H9 (cell line): ENCODE data around the gene LINGO3. TPM values are rescaled to one million over a fixed set of nuclear protein-coding genes. Genes with fewer than 3 reads are reported as not detected.

Experiments used
- DNase-seq: peaks from one replicate; pipeline ENCODE4 v3.0.0-alpha.2; 2017
- H2AFZ ChIP-seq: one replicate; pipeline ENCODE4 v1.6.1; 2013; ENCODE audit warnings: mild to moderate bottlenecking, low read length, control low read depth, moderate library complexity
- H2AK5ac ChIP-seq: 2 replicates; pipeline ENCODE4 v1.6.1; 2013; ENCODE audit warnings: low read length, control low read depth, mixed read lengths; ENCODE audit not compliant: insufficient read length
- H2BK120ac ChIP-seq: one replicate; pipeline ENCODE4 v1.6.1; 2013; ENCODE audit warnings: low read depth, mild to moderate bottlenecking, low read length, control low read depth, inconsistent platforms; ENCODE audit not compliant: poor library complexity, severe bottlenecking
- H2BK12ac ChIP-seq: 2 replicates; pipeline ENCODE4 v1.6.1; 2013; ENCODE audit warnings: low read length, control low read depth, mixed read lengths, low read depth; ENCODE audit not compliant: insufficient read length
- H2BK15ac ChIP-seq: 2 replicates; pipeline ENCODE4 v1.6.1; 2013; ENCODE audit warnings: low read depth, low read length, control low read depth
- H2BK20ac ChIP-seq: one replicate; pipeline ENCODE4 v1.6.1; 2013; ENCODE audit warnings: low read depth, mild to moderate bottlenecking, low read length, control low read depth, inconsistent platforms; ENCODE audit not compliant: poor library complexity, severe bottlenecking
- H2BK5ac ChIP-seq: 2 replicates; pipeline ENCODE4 v1.6.1; 2013; ENCODE audit warnings: low read length, control low read depth, mixed read lengths; ENCODE audit not compliant: insufficient read length
- H3K14ac ChIP-seq: 2 replicates; pipeline ENCODE4 v1.6.1; 2013; ENCODE audit warnings: low read length, control low read depth; ENCODE audit not compliant: insufficient read depth
- H3K18ac ChIP-seq: 2 replicates; pipeline ENCODE4 v1.6.1; 2013; ENCODE audit warnings: low read depth, mild to moderate bottlenecking, mixed read lengths, low read length, control low read depth; ENCODE audit not compliant: insufficient read length
- H3K23ac ChIP-seq: 2 replicates; pipeline ENCODE4 v1.6.1; 2013; ENCODE audit warnings: low read length, control low read depth, mixed read lengths, low read depth; ENCODE audit not compliant: insufficient read length
- H3K23me2 ChIP-seq: 2 replicates; pipeline ENCODE4 v1.6.1; 2013; ENCODE audit warnings: low read depth, mild to moderate bottlenecking, mixed read lengths, low read length, control low read depth; ENCODE audit not compliant: insufficient read length, poor library complexity, severe bottlenecking
- H3K27ac ChIP-seq: 2 replicates; pipeline ENCODE4 v1.5.1; 2013; ENCODE audit warnings: low read length, control low read depth, mixed read lengths, low read depth; ENCODE audit not compliant: insufficient read length
- H3K27me3 ChIP-seq: 2 replicates; pipeline ENCODE4 v1.6.1; 2013; ENCODE audit warnings: low read length, control low read depth, inconsistent platforms; ENCODE audit not compliant: insufficient read depth
- H3K4ac ChIP-seq: 2 replicates; pipeline ENCODE4 v1.6.1; 2013; ENCODE audit warnings: low read depth, mild to moderate bottlenecking, control low read depth, inconsistent platforms, low read length, moderate library complexity
- H3K4me1 ChIP-seq: 2 replicates; pipeline ENCODE4 v1.6.1; 2013; ENCODE audit warnings: low read length, control low read depth, inconsistent platforms; ENCODE audit not compliant: insufficient read depth
- H3K4me2 ChIP-seq: 2 replicates; pipeline ENCODE4 v1.6.1; 2013; ENCODE audit warnings: low read length, control low read depth, mixed read lengths; ENCODE audit not compliant: insufficient read length, insufficient read depth
- H3K56ac ChIP-seq: 2 replicates; pipeline ENCODE4 v1.6.1; 2013; ENCODE audit warnings: low read depth, mild to moderate bottlenecking, mixed read lengths, low read length, control low read depth; ENCODE audit not compliant: insufficient read length
- H3K79me1 ChIP-seq: 2 replicates; pipeline ENCODE4 v1.6.1; 2013; ENCODE audit warnings: low read depth, mild to moderate bottlenecking, moderate library complexity, low read length, control low read depth, inconsistent platforms; ENCODE audit not compliant: insufficient read depth, poor library complexity, severe bottlenecking
- H3K79me2 ChIP-seq: 2 replicates; pipeline ENCODE4 v1.6.1; 2013; ENCODE audit warnings: low read length, control low read depth, inconsistent platforms; ENCODE audit not compliant: insufficient read depth
- H3K9ac ChIP-seq: 2 replicates; pipeline ENCODE4 v1.6.1; 2013; ENCODE audit warnings: low read length, control low read depth, mixed read lengths; ENCODE audit not compliant: insufficient read length; ENCODE audit errors: extremely low read depth
- H3K9me3 ChIP-seq: one replicate; pipeline ENCODE4 v1.6.1; 2013; ENCODE audit warnings: low read depth, low read length, inconsistent platforms; ENCODE audit not compliant: control insufficient read depth
- H3T11ph ChIP-seq: one replicate; pipeline ENCODE4 v1.6.1; 2013; ENCODE audit warnings: mild to moderate bottlenecking, low read length, control low read depth, inconsistent platforms
- H4K20me1 ChIP-seq: one replicate; pipeline ENCODE4 v1.6.1; 2013; ENCODE audit not compliant: control insufficient read depth, insufficient read length, insufficient read depth
- H4K5ac ChIP-seq: 2 replicates; pipeline ENCODE4 v1.6.1; 2013; ENCODE audit warnings: low read depth, mild to moderate bottlenecking, mixed read lengths, low read length, control low read depth; ENCODE audit not compliant: insufficient read length
- H4K8ac ChIP-seq: replicated peaks from 2 replicates; pipeline ENCODE4 v1.6.1; 2013; ENCODE audit warnings: low read length, control low read depth, mixed read lengths, low read depth; ENCODE audit not compliant: insufficient read length
- H4K91ac ChIP-seq: 2 replicates; pipeline ENCODE4 v1.6.1; 2013; ENCODE audit warnings: low read depth, mild to moderate bottlenecking, moderate library complexity, mixed read lengths, low read length, control low read depth; ENCODE audit not compliant: insufficient read length
- H3K27ac Mint-ChIP-seq, 3 experiments: 2 replicates in 2 of 3; 3 replicates in 1 of 3; pipeline ENCODE4 v1.8.0; 2020 to 2021; ENCODE audit warnings: mixed read lengths in 3 of 3, mild to moderate bottlenecking in 1 of 3, moderate library complexity in 1 of 3
- H3K27me3 Mint-ChIP-seq: 2 replicates; pipeline ENCODE4 v1.8.0; 2021; ENCODE audit warnings: low read depth, mild to moderate bottlenecking, moderate library complexity, mixed read lengths
- H3K36me3 Mint-ChIP-seq, 3 experiments: 2 replicates in 2 of 3; 3 replicates in 1 of 3; pipeline ENCODE4 v1.8.0; 2020 to 2021; ENCODE audit warnings: low read depth in 3 of 3, mixed read lengths in 3 of 3; ENCODE audit not compliant: insufficient read depth in 1 of 3
- H3K4me1 Mint-ChIP-seq, 2 experiments: 2 replicates each; pipeline ENCODE4 v1.8.0; 2020; ENCODE audit warnings: mixed read lengths in 2 of 2
- H3K4me3 Mint-ChIP-seq, 2 experiments: 2 replicates in 1 of 2; 3 replicates in 1 of 2; pipeline ENCODE4 v1.8.0; 2020 to 2021; ENCODE audit warnings: mild to moderate bottlenecking in 2 of 2, mixed read lengths in 2 of 2, moderate library complexity in 1 of 2
- H3K9me3 Mint-ChIP-seq, 2 experiments: 2 replicates in 1 of 2; 3 replicates in 1 of 2; pipeline ENCODE4 v1.8.0; 2020; ENCODE audit warnings: mild to moderate bottlenecking in 2 of 2, mixed read lengths in 2 of 2, moderate library complexity in 1 of 2
- CTCF ChIP-seq: fragments of 200-600 bp; sonication (generic); conservative IDR thresholded peaks from 3 replicates; pipeline ENCODE4 v1.8.0; 2021; ENCODE audit warnings: antibody characterized with exemption, mild to moderate bottlenecking
- WGBS: extraction: QIAGEN DNeasy Blood & Tissue Kit; methylation state at CpG from one replicate; pipeline ENCODE4 v1.1.7; 2013; ENCODE audit warnings: missing lambda C conversion rate, low lambda C conversion rate, mixed read lengths; ENCODE audit not compliant: insufficient read length; ENCODE audit errors: extremely low coverage; 5-methylcytosine and 5-hydroxymethylcytosine counted together
- total RNA-seq: library from RNA; stranded (reverse); gene quantifications from 2 replicates; pipeline ENCODE4 v1.2.1, GENCODE V29; 2021

Gene LINGO3
- total RNA-seq, 1 experiment from 2014 or later: 0.28 TPM

GRCh38 chr19:2341982-2342381 lies 34.0 kb upstream of the LINGO3 start:
- no peaks in the 10 kb centered on the region for H3K79me2 ChIP-seq
- H3K9me3 ChIP-seq: no peaks in the 10 kb centered on the region
- H4K91ac ChIP-seq: no peak overlapping the region
- H3K4me1 ChIP-seq: no peaks in the 10 kb centered on the region
- no peak overlapping the region for H3K23ac ChIP-seq
- Mint-ChIP-seq H3K4me3 (no peak overlapping the region), H3K9me3 (no peaks in the 10 kb centered on the region), H3K36me3 (peaks cover 1 to 14% (median 11%) of the 10 kb centered on the region in 3 experiments; a peak in 5 of 7 replicates), H3K27ac (no peak overlapping the region), H3K27me3 (no peaks in the 10 kb centered on the region), H3K4me1 (peaks cover 3 to 8% of the 10 kb centered on the region in 2 experiments)
- no peak overlapping the region for H3K14ac ChIP-seq
- H3K79me1 ChIP-seq: no peaks in the 10 kb centered on the region
- no peak overlapping the region for H4K8ac ChIP-seq
- no peak overlapping the region for H2BK15ac ChIP-seq
- H2BK12ac ChIP-seq: no peak overlapping the region
- no peak overlapping the region for H3K27ac ChIP-seq
- WGBS: no CpG with 5 or more reads among the region's 15 CpGs
- no peaks in the 10 kb centered on the region for H4K20me1 ChIP-seq
- no peak for TF ChIP-seq CTCF
- no peak overlapping the region for H3K56ac ChIP-seq
- no peak overlapping the region for H3K9ac ChIP-seq
- H2BK20ac ChIP-seq: no peak overlapping the region
- DNase-seq: no peak
- no peak overlapping the region for H2BK120ac ChIP-seq
- H3K4me2 ChIP-seq: no peak overlapping the region
- H3K27me3 ChIP-seq: no peaks in the 10 kb centered on the region
- H3K4ac ChIP-seq: no peak overlapping the region
- H3T11ph ChIP-seq: no peak overlapping the region
- no peak overlapping the region for H2AK5ac ChIP-seq
- H3K23me2 ChIP-seq: no peaks in the 10 kb centered on the region
- no peak overlapping the region for H2AFZ ChIP-seq
- H4K5ac ChIP-seq: no peak overlapping the region
- H2BK5ac ChIP-seq: no peak overlapping the region
- no peak overlapping the region for H3K18ac ChIP-seq
